ENCODE results near the gene INTS14.

- TF ChIP-seq CTCF (conservative IDR thresholded peaks at IDR 0.05; ENCODE audit: low read depth, low read length) (no peak), EZH2 (IDR thresholded peaks at IDR 0.05; ENCODE audit: low read length, unreplicated experiment) (no peak), EZH2phosphoT487 (IDR thresholded peaks at IDR 0.05; ENCODE audit: borderline replicate concordance, low read length) (no peak)
Observed at GRCh38 chr15:65646486-65646885, 35.6 kb upstream of the INTS14 start.

Data from PC-3 (cell line).